Fibroblast of skin of right biceps (primary cell): ENCODE results near the gene PIP5K1B.

ENCODE experiments used
- DNase-seq: peaks from one replicate; pipeline ENCODE4 v3.0.0-alpha.2; 2013

The PIP5K1B gene

DNA sequence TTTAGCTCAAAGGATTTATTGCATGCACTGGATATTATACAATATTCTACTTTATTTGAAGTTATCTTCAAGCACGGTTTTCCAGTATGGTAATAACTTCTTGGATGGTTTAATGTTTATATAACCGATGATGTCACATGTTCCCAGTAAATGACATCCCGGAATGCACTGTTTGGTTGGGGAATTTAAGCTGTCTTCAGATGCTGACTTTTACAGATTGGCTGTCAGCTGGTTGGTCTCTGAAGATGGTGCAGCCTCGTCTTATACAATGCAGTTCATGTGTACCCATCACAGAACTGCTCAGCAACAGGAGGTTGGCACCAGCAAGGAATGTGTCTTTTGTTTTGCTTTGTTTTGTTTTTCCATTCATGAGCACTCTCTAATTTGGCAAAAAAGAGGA lies 165.0 kb downstream of the PIP5K1B start:
- DNase-seq, result no peak

DNA sequence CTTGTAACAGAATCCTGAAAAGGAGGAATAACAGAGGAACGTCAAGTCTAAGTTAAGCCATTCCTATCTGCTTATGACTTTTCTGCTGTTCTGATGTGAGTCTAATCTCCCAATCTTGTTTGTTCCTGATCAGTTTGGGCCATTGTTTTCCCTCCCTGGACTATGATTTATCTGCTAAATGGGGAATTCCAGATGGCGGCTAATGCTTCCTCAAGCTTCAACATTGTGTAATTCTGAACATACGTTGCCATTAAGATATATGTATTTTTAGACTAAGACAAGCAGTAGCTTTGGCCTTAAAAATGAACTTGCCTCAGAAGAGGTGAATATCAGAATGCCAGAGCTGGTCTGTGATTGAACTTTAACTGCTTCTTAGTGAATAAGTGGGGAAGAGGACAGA lies 166.2 kb downstream of the PIP5K1B start:
- no peak for DNase-seq

DNA sequence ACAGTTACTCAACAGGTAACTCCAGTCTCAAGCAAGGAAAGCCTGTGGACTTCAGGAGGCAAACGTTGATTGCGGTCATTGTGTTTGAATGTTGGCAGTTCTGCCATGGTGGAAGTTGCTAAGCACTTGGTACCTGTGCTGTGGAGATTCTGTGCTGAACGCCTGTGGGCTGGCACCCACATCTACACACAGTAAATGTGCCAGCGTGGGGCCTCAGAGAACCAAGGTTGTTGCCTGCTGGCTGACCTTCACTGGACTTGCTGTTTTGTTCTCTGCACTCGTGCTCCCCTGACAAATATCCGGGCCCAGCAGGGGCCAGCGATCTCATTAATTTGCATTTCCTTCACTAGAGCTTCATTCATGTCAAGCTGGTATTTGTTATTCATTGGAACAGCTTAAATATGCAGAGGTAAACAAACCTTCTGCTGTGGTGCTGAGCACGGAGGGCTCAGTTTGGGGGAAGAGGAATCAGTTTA lies 167.0 kb downstream of the PIP5K1B start:
- DNase-seq, result no peak

DNA sequence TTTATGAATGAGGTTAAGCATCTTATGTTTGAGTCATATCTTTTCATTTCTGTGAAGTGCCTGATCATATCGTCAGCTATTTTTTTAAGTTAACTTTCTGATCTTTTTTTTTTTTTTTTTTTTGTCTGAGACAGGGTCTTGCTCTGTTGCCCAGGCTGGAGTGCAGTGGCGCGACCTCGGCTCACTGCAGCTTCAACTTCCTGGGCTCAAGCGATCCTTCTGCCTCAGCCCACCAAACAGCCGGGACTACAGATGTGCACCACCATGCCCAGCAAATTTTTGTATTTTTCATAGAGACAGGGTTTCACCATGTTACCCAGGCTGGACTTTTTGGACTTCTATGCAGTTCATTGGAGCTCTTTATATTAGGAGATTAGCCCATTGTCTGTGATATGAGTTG lies 168.1 kb downstream of the PIP5K1B start:
- no peak for DNase-seq

DNA sequence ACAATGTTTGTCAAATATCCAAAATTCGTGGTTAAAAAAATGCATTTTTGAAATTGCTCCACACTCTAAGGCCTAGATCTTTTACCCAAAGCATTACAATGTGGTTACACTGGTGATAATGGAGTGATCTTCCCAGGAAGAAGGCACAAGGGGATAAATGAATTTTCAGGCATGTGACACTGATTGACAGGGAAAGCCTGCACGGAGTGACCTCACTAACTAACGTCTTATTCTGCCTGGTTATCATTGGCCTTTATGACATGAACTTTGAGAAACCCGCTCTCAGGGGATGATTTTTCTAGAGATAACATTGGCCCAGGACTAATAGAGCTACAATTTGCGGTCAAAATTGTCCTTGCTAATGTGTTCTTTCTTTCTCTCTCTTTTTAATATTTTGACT lies 171.2 kb downstream of the PIP5K1B start:
- DNase-seq, result no peak

DNA sequence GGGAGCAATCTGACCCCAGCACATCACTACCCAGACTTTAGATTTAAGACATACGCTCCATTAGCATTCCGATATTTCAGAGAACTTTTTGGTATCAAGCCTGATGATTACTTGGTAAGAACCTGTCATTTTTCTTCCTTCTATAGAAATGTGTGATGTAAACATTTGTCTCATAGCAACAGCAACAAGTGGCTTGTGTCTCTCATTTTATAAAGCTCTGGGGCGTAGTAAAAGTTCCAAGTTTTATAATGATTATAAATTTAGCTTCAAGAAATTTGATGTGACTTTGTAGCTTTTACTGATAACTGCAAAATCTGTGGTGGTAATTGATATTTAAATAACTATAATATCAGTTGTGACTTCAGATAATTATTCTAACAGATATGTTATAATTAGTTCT lies 171.6 kb downstream of the PIP5K1B start:
- no peak for DNase-seq

DNA sequence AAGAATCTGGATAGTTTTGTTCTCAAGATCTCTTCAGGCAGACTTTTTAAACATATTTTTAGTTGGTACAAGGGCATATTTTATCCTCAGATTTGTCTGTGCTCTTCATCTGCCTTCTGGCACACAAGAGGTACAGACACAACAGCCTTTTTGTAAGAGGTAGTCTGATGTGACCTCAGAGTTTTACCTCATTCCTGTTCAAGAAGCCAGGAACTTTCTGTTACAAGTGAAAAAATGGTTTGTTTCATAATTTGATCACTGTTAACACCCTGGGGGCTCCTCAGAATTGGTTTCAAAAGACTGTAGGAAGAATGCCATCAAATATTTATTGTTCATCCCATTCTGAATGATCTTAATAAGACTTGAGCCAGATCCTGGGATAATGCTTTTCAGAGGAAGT lies 172.2 kb downstream of the PIP5K1B start:
- DNase-seq, result no peak

DNA sequence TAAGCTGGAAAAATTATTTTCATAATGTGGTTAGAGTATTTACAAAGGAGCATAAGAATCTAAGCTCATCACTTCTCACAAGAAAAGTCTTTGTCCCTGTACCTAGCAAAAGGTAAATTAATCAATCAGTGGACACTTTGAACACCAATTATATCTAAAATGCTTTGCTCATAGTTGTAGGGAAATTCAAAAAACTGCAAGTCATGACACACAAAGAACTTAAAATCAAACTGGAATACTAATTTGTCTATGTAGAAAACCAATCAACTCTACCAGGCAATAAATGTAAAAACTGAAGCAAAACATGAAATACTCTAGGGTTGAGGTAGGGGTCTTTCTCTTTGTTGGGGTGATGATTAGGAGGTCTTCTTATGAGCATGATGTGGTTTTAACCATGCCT lies 173.4 kb downstream of the PIP5K1B start:
- no peak for DNase-seq

DNA sequence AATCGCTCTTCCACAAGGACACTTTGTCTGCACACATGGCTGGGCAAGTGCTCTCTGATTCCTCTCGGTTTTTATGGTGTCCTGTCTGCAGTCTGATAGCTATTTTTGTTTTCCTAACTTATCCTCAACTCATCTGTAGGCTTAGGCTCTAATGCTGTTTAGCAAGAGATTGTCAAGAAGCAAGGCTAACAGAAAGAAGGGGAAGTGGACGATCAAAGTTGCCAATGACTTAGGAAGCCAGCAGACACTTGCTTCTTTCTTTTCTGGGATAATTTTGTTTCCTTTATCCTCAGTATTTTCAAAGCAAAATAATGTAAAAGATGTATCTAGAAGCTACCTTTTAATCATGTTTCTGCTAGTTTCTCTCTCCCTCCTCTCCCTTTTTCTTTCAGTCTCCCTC lies 178.2 kb downstream of the PIP5K1B start:
- no peak for DNase-seq

DNA sequence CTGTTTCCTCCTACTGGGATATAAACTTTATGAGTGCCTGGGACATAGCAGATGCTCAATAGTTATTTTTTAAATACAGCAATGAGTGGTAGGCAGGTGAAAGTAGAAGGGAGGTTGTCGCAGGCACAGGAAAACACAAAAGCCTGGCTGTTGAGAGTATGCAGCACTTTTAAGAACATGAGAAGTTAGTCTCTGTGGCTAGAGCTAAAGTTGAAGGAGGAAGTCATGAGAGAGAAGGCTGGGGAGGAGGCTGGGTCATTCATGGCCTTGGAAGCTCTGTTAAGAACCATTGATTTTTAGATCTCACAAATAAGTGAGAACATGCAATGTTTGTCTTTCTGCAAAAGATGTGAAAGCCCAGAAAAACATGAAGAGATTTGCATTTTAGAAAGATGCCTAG lies 182.2 kb downstream of the PIP5K1B start:
- DNase-seq, result no peak

DNA sequence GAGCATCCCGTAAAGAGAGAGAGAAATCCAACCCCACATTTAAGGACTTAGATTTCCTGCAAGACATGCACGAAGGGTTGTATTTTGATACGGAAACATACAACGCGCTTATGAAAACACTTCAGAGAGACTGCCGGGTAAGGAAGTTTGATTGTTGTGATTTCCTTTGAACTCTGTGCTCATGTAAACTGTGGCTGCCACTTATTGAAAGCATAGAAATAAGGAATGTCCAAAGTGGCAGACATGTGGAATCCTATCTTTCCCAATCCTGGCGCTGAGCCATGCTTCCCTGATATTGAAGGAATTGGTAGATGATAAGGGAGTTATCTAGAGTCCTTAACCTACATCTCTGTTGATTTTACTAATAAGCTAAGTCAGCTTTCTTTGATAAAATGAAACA lies 189.5 kb downstream of the PIP5K1B start:
- no peak for DNase-seq

DNA sequence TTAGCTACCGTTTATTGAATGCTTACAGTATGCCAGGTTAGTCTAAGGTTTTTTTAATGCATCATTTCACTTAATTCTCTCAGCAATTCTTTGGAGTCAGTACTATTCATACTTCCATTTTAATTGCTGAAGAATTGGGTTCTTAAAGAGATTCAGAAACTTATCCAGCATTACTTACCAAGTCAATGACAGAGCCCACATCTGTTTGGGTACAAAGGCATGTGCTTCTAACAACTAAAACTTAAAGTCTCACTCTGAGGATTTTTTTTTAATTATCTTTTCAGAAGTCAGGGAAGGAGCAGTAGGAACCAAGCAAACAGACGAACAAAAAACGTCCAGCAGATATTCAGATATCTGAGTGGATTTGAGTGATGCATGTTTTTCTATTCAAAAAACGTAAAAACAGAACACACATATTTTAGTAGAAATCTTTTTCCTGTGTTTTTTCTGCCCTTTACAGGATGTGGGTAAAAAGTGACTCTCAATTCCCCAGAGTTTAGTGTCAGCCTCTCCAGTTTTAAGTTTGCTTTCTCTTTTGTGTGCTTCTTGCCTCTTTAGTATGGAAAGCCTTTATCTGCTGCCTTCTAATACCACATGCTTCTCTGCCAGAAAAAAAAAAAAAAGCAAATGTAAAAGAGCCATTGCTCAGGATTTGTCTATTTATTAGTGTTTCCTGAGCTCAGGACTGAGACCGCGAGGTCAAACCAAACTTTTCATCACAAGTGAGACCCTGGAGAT lies 190.9 kb downstream of the PIP5K1B start:
- no peak for DNase-seq

DNA sequence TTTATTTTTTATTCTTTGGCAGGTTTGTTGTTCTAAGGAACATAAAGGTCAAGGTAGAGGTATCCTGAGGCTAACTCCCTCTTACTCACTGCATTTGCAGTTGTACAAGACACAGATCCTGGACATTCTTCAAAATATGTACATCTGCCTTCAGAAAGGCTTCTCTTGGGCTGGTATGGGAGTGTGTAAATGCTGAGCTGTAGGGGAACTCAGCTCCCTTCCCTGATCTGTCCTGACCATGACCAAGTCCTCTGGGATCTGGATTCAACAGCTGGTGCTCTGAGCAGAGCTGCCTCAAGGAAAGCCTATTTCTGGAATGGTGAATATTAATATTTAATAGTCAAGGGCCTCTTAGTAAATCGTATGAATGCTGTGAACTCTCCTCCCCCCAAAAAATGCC lies 191.4 kb downstream of the PIP5K1B start:
- no peak for DNase-seq

DNA sequence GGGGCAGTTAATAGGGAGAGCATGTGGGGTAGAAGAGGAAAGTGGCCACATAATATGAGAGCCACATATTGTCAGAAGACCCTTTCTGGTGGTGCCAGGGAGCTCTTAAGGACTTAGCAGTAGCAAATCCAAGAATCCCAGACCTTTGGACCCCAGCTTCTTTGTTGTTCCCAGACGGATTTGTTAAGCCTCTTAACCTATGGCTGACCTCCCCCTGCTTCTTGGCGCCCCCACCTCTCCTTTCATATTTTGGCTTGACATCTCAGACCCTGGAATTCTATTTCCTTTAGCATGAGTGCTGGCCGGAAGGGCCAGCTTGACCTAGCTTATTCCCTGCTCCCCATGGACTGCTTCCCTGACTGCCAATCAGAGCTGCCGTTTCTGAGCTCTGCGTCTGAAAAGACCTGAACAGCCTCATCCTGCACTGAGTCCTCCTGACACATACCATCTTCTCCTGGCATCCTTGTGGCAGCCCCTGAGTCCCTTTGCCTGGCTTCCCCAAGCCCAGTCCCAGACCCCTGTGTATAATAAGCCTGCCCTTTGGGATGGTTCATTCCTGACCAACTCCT lies 192.6 kb downstream of the PIP5K1B start:
- DNase-seq, result no peak

DNA sequence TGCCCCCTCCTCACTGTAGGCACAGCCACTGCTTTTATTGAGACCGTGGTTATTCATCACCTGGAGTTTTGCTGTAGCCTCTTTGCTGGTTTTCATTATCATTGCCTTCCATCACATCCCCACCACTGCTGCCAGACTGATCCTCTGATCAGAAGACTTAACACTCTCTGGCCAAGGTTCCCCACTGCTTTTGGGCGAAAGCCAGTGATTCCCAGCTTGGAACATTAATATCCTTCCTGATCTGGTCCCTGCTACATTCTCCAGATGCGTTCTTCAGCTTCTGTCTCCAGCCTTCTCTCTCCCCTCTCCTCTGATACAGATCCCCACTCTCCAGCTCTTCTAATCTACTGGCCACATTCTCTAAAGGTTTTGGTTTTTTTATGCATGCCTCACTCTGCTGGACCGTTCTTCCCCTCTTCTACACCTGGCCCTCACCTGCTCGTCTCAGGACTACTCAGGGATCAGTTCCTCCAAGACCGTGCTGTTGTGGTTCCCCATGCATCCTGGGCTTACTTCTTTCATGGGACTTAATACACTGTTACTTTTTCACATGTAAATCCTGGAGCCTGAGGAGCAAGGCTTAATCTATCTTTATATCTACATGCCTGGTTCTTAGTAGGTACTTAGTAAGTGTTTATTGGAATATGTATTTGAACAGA lies 193.9 kb downstream of the PIP5K1B start:
- no peak for DNase-seq

DNA sequence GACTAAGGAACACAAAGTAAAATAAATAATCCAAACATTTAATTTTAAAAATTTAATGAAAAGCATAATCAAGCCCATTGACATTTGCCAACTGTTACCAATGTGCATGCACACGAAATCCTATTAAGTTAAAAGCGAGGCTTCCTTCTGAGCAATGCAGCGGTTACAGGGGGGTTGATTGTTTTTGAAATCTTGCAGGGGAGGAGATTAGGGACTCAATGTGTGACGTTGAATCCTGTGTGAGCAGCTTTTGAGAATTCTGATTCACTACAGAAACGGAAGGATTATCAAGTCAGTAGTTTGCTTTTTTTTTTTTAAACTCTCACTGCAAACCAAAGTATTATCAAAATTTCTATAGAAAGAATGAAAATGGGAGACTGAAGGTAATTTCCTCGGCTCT lies 199.4 kb downstream of the PIP5K1B start:
- no peak for DNase-seq

DNA sequence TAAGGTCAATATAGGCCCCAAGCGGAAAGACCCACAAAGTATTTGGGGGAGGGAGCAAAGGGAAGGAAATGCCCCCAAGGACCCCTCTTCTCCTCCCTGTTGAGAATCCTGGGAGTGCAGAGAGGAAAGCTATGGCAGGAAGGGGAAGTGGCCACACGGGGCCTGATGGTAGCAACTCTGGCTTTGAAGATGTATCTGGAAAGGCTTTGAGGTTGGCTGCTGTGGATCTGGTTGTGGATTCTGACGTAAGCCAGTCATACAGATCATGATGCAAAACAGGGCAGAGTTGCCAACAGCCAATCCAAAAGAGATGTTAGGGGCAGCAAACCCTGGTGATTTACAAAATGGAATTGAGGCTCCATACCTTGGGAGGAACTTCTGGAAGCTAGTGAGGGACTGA lies 200.1 kb downstream of the PIP5K1B start:
- DNase-seq, result no peak

DNA sequence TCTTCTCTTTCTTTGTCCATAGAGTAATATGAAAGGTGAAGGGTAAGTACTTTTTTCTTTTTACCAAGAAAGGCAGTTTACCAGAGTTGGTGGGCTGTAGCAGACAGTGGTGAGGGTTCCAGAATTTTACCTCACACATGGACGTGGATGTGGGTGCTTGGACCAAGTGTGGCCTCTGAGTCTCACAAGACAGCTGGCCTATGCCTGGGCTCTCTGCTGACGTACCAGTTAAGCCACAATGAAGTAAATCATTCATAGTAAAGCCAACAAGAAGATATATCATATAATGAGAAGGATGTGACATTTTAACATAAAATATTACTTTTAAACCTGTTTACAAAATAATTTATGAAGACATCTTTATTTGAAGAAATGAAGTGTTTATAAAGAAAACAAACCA lies 202.9 kb downstream of the PIP5K1B start:
- DNase-seq, result no peak

DNA sequence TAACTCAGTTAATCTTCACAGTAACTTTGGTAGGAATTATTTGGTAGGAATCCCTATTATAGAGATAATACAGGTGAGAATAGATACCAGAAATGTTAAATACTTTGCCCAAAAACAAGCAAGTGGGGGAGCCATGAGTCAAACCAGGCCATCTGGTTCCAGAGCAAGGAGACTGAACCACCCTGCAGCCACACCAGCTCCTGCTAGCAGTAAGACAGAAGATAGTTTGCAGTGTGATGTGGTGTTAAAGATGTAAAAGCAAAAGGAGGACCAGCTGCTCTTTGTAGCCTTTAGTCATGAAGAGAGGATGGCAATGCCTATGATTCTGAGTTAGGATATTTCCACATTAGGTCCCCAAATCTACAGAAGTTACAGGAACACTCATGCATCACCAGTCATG lies 207.5 kb downstream of the PIP5K1B start:
- DNase-seq, result no peak

DNA sequence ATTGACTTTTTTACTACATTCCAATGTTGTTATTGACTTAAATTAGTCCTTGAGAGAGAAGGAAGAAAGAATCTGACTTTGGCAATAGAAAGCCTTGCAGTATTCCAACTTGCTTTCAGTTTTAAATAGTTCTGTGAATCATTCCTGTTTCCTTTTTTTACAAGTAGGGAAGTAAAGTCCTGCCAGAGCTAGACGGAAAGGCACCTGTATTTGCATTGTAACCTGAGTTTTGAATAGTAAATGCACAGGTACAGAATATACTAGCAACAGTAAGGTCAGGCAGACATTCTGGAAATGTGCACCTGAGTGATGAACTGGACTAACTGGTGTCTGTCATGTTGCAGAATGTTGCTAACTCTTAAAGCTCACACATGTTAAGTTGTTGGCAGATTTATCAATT lies 208.0 kb downstream of the PIP5K1B start:
- DNase-seq, result no peak

DNA sequence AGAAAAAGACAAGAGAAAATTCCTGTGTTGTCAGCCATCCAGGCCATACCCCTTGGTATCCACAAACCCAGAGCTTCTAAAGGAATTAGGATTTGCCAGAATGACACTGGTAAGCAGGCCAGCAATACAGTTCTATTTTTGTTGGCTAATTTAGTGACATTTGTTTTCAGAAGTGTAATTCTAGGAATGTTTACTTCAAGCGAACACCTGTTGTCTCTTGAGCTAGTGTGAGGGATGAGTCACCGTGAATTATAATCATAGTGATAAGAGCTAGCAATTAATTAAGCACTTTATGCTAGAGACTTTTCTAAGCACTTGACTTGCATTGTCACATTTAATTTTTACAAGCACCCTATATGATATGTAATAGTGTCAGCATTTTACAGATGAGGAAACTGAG lies 209.7 kb downstream of the PIP5K1B start:
- no peak for DNase-seq

DNA sequence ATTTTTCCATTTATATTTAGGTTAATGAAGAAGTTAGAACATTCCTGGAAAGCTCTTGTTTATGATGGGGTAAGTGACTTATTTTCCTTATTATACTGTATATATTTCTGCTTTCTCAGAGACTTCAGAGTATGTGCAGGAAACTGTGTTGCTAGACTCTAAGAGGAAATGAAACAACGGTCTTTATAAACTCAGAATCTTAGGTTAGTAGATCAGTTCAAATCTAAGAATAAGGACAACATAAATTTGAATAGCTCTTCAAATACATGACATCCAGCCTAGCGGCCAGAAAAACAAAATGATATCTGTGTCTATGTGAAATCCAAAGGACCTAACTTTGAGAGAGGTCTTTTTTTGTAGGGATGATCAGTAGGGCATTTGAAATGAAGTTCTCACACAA lies 214.6 kb downstream of the PIP5K1B start:
- no peak for DNase-seq

DNA sequence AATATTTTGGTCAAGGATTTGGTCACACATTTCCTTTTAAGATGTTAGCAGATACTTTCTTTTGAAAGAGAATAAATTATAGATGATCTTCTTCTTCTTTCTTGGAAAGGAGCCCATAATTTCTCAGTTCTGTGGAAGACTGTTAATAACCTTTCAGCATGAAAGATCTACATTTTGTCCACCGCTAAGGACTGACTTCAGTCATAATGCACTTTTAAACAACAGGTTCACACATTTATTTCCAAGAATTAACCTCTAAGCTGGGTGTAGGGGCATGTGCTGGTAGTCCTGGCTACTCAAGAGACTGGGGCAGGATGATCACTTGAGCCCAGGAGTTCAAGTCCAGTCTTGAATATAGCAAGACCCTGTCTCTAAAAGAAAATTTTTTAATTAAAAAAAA lies 215.9 kb downstream of the PIP5K1B start:
- DNase-seq, result no peak

DNA sequence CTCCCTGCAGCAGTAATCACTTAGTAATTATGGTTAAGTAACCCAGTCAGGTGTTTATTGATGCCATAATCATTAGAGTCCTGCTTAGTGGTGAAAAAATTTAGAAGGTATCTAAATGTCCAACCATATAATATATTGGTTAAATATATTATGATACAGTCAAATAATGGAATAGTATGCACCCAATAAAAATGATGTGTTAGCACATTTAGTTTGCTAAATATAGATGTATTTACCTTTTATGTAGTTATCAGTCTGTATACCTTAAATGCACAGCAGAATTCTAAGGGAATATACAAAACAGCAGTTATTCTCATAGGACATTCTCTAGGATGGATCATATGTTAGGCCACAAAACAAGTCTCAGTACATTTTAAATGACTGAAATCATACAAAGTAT lies 218.4 kb downstream of the PIP5K1B start:
- DNase-seq, result no peak

DNA sequence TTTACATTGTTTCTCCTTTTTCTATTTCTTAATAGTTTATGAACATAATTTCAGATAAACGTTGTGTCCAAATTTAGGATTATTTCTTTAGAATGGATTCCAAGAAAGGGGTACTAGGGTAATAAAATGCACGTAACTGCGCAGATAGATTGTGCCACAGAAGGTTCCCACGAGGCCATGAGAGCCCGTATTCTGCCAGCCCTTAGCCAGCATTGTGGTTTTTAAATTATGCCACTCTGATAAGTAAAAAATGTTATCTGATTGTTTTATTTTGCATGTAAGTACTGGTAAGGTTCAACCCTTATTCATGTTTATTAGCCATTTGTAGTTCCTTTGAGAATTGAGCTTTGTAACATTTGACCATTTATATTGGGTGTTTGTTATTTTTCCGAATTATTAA lies 220.1 kb downstream of the PIP5K1B start:
- no peak for DNase-seq
